ENCODE measurements around the gene SUGCT.

The SUGCT gene

DNA sequence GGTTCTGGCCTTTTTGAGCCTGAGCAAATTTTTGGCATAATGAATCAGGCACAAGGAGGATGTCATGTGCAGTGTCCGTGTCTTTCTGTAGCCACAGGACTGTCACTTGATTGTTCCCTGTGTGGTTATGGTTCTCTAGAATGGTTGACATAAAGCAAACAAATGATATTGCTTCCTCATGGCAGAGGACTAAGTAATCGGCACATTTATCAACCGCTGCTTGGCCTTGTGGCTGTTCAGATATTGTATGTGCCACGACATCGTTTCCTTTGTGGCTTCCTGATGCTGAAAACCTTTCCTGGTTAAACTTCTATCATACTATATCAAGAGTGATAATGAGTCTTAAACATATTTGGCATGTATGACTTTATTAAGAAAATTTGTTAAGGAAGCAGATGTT, 598.8 kb downstream of the SUGCT start:
- DNase-seq (ENCODE audit: low spot score): no peak

DNA sequence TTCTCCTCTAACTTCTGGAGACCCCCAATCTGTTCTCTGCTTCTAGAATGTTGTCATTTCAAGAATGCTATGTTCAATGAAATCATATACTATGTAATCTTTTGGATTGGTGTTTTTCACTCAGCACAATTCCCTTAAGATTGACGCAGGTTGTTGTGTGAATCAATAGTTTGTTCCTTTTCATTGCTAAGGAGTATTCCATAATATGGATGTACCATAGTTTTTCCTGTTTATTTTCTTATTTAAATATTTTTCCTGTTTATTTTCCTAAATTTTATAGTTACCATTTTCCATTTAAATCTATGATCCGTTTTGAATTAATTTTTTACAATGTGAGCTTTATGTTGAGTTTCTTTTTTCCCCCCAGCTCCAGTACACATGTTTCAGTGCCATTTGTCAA, 604.5 kb downstream of the SUGCT start:
- no peak for DNase-seq (ENCODE audit: low spot score)

GRCh38 chr7:40742270-40742669, 607.5 kb downstream of the SUGCT start:
- no peak for DNase-seq (ENCODE audit: low spot score)

DNA sequence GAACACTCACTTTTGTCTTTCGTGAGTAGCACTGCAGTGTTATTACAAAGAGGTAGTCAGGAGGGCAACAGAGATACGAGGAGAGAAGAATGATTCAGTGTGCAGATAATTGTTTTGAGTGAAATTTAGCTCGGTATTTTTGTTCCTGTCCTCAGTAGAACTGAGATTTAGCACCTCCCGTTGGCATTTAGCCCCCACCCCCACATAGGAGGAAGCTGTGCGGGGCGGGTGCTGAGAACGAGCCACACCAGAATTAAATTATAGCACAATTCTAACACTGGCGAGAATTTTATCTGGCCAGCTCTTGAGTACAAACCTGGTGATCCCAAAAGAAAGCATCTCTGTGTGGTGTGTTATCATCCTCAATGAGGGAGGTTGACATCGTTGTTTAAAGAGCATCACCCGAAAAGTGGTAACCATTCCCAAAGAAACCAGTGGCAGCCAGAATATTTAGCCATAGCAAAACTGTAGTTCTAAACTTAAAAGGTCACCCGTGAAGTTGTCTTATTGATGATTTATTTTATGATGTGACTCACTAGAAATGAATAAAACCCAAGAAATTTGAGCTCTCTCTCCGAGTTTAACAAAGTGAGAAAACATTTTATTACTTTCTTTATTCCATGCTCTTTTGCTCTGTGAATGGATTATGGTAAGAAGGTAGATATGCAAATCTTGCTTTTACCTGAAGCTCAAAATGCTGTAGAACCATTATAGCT, 612.2 kb downstream of the SUGCT start:
- no peak for DNase-seq (ENCODE audit: low spot score)

- no peak for DNase-seq (ENCODE audit: low spot score)
Measured at GRCh38 chr7:40747856-40748255, 613.1 kb downstream of the SUGCT start.

- DNase-seq (ENCODE audit: low spot score): no peak
Measured at GRCh38 chr7:40749877-40750276, 615.1 kb downstream of the SUGCT start.

DNA sequence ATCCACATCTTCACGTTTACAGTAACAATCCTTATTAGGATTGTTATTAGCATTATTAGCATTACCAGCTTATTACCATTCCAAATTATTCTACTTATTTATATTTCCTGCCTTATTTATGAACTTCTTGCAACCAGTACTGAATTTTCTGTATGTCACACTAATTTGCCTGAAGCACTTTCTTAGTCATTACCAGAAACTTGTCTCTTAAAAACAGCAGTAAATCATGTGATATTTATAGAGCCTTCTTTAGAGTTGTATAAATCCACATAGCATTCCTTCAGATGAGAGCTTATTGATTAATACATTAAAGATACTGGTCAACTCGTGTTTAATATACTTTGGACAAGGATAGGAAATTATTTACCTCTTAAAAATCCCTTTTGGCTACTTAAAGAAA, 618.6 kb downstream of the SUGCT start:
- no peak for DNase-seq (ENCODE audit: low spot score)

GRCh38 chr7:40755438-40755837, 620.6 kb downstream of the SUGCT start:
- no peak for DNase-seq (ENCODE audit: low spot score)

- DNase-seq (ENCODE audit: low spot score): no peak
Measured at GRCh38 chr7:40757109-40757508, 622.3 kb downstream of the SUGCT start.

GRCh38 chr7:40758590-40758989, 623.8 kb downstream of the SUGCT start:
- DNase-seq (ENCODE audit: low spot score): no peak

DNA sequence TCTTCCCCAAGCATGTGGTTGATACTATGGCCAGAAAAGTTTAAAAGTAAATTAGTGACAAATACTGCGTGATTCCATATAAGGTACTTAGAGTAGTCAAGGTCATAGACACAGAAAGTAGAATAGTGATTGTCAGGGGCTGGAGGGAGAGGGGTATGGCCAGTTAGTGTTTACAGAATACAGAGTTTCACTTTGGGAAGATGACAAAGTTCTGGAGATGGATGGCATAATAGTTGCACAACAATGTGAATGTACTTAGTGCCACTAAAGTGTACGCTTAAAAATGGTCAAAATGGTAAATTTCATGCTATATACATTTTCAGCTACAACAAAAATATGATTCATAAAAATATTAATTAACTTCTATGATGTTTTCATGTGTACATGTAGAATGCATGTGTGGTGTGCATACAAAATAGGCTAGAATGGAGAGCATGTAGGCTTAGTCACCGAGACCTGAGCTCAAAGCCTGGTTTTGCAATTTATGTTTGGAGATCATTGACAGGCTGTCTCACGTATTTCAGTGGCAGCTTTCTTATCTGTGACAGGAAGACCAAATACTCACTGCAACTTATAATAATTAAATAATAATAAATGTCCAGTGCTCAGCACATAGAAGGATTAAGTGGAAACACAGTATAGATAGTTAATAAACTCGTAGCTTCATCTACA, 625.6 kb downstream of the SUGCT start:
- DNase-seq (ENCODE audit: low spot score): no peak

- no peak for DNase-seq (ENCODE audit: low spot score)
Measured at GRCh38 chr7:40760987-40761386, 626.2 kb downstream of the SUGCT start.

DNA sequence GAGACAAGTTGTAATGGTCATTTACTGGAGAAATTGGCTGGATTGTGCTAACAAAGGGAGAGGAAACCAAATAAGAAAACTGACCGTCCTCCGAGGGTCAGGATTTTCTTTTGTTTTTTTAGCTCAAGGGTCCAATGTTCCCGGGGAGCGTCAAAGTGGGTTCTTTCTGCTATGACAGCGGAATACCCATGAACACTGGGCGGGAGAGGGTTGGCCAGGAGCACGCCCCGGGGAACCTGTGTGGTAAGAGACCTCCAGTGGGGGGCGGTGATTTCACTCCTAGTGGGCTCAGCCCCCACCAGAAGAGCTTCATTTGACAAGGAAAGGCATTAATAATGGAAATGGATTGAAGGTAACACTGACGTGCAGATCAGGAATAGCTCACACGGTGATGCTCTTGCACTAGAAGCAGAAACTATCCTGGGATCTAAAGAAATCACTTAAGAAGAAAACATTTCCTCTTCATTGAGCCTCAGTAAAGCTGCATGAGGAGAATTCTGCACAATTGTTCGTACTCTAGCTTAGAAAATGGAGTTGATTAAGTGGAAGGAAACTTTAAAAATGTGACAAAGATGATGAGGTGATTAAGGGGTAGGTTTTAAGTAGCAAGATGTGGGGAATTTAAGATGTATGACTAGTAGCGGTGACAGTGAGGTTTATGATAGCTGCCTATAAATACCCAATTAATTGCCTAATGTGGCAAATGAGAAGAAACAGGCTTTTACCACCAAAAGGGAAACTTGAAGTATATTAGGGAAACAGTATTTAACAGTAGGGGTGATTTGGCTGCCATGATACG, 627.2 kb downstream of the SUGCT start:
- no peak for DNase-seq (ENCODE audit: low spot score)

DNA sequence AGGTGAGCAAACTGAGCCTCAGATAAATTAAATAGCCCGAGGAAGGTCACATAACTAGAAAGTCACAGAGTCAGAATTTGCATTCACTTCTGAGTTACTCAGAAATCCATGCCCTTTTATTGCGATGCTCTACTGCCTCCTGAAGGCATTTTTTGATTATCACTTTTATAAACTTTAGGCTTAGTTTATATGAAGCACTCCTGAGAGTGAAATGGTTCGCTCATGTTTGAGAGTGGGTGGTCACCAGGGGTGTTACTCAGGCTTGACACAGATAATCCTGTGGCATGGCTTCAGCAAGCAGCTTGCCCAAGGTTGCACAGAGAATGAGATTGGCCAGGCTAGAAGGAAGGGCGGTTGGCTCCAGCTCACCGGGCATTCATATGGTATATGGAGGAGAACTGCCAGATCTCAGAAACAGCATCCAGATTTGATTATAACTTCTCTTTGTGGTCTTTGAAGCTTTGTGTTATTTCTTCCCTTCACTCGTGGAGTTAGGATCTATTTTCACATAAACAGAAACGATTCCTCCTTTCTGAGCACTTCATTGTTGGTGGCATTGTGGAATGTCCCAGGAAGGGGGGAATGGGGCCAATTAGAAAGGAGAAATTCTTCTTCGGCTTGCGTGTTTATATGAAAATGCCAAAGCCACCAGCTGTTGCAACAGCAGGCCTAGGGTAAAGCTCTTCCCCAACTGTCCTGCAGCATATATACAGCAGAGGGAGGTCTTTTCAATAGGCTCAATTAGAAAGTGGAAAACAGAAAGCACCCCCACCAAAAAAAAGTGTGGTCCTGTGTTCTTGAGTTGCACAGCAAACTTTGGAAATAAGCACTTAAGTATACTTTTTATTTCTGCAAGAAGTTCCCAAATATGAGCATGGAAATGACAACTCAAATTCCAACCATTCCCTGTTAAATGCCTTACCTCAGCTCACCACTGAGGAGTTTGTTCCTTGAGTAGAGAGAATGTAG, 628.8 kb downstream of the SUGCT start:
- DNase-seq (ENCODE audit: low spot score): no peak

DNA sequence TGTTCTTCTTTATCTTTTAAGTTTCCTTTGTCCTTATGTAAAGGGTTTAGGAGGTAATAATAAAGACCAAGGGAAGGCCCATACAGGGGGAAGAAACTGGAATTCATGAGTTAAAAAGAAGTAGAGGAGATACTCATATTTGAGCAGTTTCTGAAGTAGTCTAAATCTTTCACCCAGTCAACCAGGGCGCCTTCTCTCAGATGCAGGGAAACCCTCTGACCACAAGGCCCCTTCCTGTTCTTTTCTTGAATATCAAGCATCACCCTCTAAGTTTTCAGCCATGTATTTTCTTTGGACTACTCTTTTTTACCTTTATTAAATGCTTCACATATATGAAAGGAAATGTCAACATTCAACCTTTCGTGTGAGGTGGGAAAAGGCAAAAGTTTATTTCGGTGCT, 630.8 kb downstream of the SUGCT start:
- no peak for DNase-seq (ENCODE audit: low spot score)

DNA sequence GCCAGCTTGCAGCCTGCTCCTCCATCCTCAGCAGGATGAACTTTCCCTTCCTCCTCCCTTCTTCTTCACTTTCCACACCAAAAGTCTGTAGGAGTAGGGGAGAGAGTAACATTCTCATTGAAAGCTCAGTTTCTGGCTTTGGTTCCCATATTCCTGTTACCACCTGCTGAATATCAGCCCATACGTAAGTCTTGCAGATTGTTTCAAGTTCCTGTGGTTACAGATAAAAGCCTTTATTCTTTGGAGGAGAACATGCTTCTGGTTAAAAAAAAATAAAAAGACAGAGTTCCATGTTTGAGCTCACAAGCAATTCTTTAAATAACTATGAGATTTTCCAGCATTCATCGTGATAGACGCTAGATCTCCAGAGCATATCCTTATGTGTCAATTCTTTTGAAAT, 637.3 kb downstream of the SUGCT start:
- DNase-seq (ENCODE audit: low spot score): no peak

DNA sequence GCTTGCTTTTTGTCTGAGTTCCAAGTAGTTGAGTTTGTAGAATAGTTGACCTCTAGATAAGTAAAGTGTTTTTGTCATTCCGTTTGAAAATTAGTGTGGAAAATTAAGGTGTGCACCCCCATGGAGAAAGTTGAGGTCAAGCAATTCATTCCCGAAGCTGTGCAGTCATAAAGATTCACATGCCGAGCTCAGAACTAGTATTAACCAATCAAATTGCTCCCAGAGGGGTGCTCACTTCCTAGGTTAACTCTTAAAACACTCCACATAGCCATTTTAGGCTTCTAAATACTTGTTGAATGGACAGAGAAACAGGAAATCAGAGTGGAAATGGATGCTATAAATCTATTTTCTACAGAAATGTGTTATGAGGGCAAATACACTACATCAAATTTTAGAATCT, 638.9 kb downstream of the SUGCT start:
- no peak for DNase-seq (ENCODE audit: low spot score)

DNA sequence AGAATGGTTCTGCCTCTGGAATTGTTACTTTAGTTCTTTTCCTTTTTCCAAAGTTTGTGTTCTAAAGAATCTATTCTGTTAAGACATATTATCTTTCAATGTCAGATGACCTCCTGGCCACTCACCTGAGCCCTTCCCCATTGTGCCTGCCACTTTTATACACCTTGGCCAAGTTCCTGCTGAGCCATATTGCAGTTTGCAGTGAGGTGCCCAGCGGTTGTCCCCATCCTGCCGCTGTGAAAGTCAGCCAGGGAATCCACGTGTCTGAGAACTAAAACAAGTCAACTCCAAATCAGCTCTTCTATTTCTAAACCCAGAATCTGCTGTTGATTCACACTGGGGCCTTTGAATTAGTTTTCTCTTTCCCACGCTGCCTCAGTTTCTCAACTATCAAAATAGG, 641.1 kb downstream of the SUGCT start:
- no peak for DNase-seq (ENCODE audit: low spot score)

- DNase-seq (ENCODE audit: low spot score): no peak
Measured at GRCh38 chr7:40777730-40778312, 643.0 kb downstream of the SUGCT start.

GRCh38 chr7:40780460-40780859, 645.7 kb downstream of the SUGCT start:
- no peak for DNase-seq (ENCODE audit: low spot score)

DNA sequence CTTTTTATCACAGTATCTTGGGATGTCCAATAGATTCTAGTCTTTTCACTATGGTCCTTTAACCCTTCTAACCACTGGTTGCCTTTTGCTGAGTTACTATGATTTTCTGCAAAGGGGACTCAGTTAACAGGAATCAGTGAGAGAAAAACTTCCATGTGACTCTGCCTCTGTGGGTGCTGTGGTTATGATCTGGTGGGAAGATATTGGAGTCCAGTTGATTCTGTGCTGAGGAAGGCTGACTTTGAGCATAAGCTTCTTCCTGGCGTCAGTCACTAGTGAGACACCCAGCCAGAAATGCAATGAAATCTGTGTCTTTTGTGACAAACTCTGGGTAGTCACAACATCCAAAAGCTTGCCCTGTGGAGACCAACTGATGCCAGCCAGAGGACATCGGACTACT, 648.0 kb downstream of the SUGCT start:
- no peak for DNase-seq (ENCODE audit: low spot score)

GRCh38 chr7:40784176-40784575, 649.4 kb downstream of the SUGCT start:
- no peak for DNase-seq (ENCODE audit: low spot score)

All from left forelimb (tissue), 1 donor.